PC-9 (cell line): ENCODE data around the gene HERC4.

ENCODE experiments used
- EZH2 ChIP-seq: fragments of 200-600 bp; sonication (generic); IDR thresholded peaks from 2 replicates; pipeline ENCODE4 v1.8.0; 2017; ENCODE audit warnings: antibody characterized with exemption, low read depth
- TF ChIP-seq, protein P1 (sequence below): fragments of 200-600 bp; sonication (generic); conservative IDR thresholded peaks from 2 replicates; pipeline ENCODE4 v1.6.1; 2017; ENCODE audit warnings: mixed run types, antibody characterized with exemption, mild to moderate bottlenecking, moderate library complexity

GRCh38 chr10:67988606-67989005 lies 86.5 kb downstream of the HERC4 start:
- TF ChIP-seq, protein P1, sequence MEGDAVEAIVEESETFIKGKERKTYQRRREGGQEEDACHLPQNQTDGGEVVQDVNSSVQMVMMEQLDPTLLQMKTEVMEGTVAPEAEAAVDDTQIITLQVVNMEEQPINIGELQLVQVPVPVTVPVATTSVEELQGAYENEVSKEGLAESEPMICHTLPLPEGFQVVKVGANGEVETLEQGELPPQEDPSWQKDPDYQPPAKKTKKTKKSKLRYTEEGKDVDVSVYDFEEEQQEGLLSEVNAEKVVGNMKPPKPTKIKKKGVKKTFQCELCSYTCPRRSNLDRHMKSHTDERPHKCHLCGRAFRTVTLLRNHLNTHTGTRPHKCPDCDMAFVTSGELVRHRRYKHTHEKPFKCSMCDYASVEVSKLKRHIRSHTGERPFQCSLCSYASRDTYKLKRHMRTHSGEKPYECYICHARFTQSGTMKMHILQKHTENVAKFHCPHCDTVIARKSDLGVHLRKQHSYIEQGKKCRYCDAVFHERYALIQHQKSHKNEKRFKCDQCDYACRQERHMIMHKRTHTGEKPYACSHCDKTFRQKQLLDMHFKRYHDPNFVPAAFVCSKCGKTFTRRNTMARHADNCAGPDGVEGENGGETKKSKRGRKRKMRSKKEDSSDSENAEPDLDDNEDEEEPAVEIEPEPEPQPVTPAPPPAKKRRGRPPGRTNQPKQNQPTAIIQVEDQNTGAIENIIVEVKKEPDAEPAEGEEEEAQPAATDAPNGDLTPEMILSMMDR: no peak
- TF ChIP-seq EZH2: no peak
